ENCODE data around the gene IL10RB.
"Not testable (repeated sequence)": the region's sequence is repeated elsewhere in the genome, so short reads cannot be mapped to it uniquely, and the experiment has no call there.

IL10RB gene

GRCh38 chr21:33266050-33266788 lies at the start of gene IL10RB:
Gene IL10RB, plus strand, starts transcription at chr21:33266367. Its CDS starts 99 bp downstream, at chr21:33266466.
- peak; percentile 74 for DNase-seq

- DNase-seq = no peak
Observed at GRCh38 chr21:33217138-33217520, 49.0 kb upstream of the IL10RB start.

GRCh38 chr21:33219300-33219699 lies 46.9 kb upstream of the IL10RB start:
- DNase-seq = no peak

GRCh38 chr21:33219954-33220353 lies 46.2 kb upstream of the IL10RB start:
- DNase-seq = no peak

- DNase-seq = not testable (repeated sequence)
Observed at GRCh38 chr21:33225376-33225775, 40.8 kb upstream of the IL10RB start.

- no peak for DNase-seq
Observed at GRCh38 chr21:33228455-33228854, 37.7 kb upstream of the IL10RB start.

GRCh38 chr21:33229099-33229783 lies 36.9 kb upstream of the IL10RB start:
- DNase-seq = no peak

GRCh38 chr21:33229784-33230544 lies 36.2 kb upstream of the IL10RB start, which contains the start of gene IFNAR2:
Gene IFNAR2, plus strand, starts transcription at chr21:33229938. Its CDS starts 11,985 bp downstream, at chr21:33241923.
- DNase-seq = peak; percentile 50

- DNase-seq = no peak
Observed at GRCh38 chr21:33230545-33231324, 35.4 kb upstream of the IL10RB start.

GRCh38 chr21:33231526-33231925 lies 34.6 kb upstream of the IL10RB start:
- no peak for DNase-seq

- no peak for DNase-seq
Observed at GRCh38 chr21:33232291-33233034, 33.7 kb upstream of the IL10RB start.

- no peak for DNase-seq
Observed at GRCh38 chr21:33234635-33235520, 31.3 kb upstream of the IL10RB start.

GRCh38 chr21:33236013-33236686 lies 30.0 kb upstream of the IL10RB start:
- no peak for DNase-seq

- no peak for DNase-seq
Observed at GRCh38 chr21:33236766-33237165, 29.4 kb upstream of the IL10RB start.

- no peak for DNase-seq
Observed at GRCh38 chr21:33237486-33237885, 28.7 kb upstream of the IL10RB start.

- DNase-seq = no peak
Observed at GRCh38 chr21:33238146-33238545, 28.0 kb upstream of the IL10RB start.

- no peak for DNase-seq
Observed at GRCh38 chr21:33238565-33239255, 27.5 kb upstream of the IL10RB start.

GRCh38 chr21:33239559-33240127 lies 26.5 kb upstream of the IL10RB start:
- DNase-seq = not testable (repeated sequence)

- no peak for DNase-seq
Observed at GRCh38 chr21:33240404-33240803, 25.8 kb upstream of the IL10RB start.

Data from NCI-H2227 treated with DMSO at 0.1 percent for 48 hours (cell line).